Neural cell (in vitro differentiated cells): ENCODE measurements around the gene COL23A1. TPM values are rescaled to one million over a fixed set of nuclear protein-coding genes. Genes with fewer than 3 reads are reported as not detected.

ENCODE experiments used
- H2AFZ ChIP-seq: fragments of 200-600, 300-800 bp; sonication (generic), shearing (Covaris generic); 2 replicates; pipeline ENCODE4 v1.6.0; 2014; ENCODE audit warnings: low read depth, mild to moderate bottlenecking, antibody characterized with exemption, low read length, moderate library complexity
- H3F3A ChIP-seq: fragments of 200-600 bp; shearing (Covaris generic); 2 replicates; pipeline ENCODE4 v1.6.1; 2016; ENCODE audit warnings: mild to moderate bottlenecking, moderate library complexity, mixed read lengths, antibody characterized with exemption, low read length; ENCODE audit not compliant: insufficient read depth, poor library complexity, severe bottlenecking
- H3K27ac ChIP-seq: fragments of 200-600, 300-800 bp; sonication (generic), shearing (Covaris generic); 2 replicates; pipeline ENCODE4 v1.5.1; 2014; ENCODE audit warnings: mild to moderate bottlenecking, low read length, moderate library complexity
- H3K27me3 ChIP-seq: fragments of 300-800, 200-600 bp; sonication (generic), shearing (Covaris generic); 2 replicates; pipeline ENCODE4 v1.6.0; 2014; ENCODE audit warnings: mild to moderate bottlenecking, low read depth, low read length, moderate library complexity; ENCODE audit not compliant: insufficient read depth
- H3K36me3 ChIP-seq: fragments of 300-800, 200-600 bp; sonication (generic), shearing (Covaris generic); 2 replicates; pipeline ENCODE4 v1.5.1; 2014; ENCODE audit warnings: mild to moderate bottlenecking, antibody characterized with exemption, low read length, moderate library complexity; ENCODE audit not compliant: insufficient read depth
- H3K4me2 ChIP-seq: fragments of 300-800, 200-600 bp; sonication (generic), shearing (Covaris generic); 2 replicates; pipeline ENCODE4 v1.6.0; 2014; ENCODE audit warnings: mild to moderate bottlenecking, low read length
- H3K4me3 ChIP-seq: fragments of 300-800, 200-600 bp; sonication (generic), shearing (Covaris generic); 2 replicates; pipeline ENCODE4 v1.5.1; 2014; ENCODE audit warnings: mild to moderate bottlenecking, low read length, moderate library complexity
- H3K79me2 ChIP-seq: fragments of 200-600 bp; shearing (Covaris generic); replicated peaks from 2 replicates; pipeline ENCODE4 v1.6.0; 2014; ENCODE audit warnings: mild to moderate bottlenecking, low read length, moderate library complexity; ENCODE audit not compliant: insufficient read depth
- H3K9ac ChIP-seq: fragments of 300-800, 200-600 bp; sonication (generic), shearing (Covaris generic); 2 replicates; pipeline ENCODE4 v1.6.1; 2016; ENCODE audit warnings: mild to moderate bottlenecking, low read length, mixed read lengths
- H3K9me2 ChIP-seq: fragments of 200-600 bp; shearing (Covaris generic); 2 replicates; pipeline ENCODE4 v1.6.1; 2016; ENCODE audit warnings: mild to moderate bottlenecking, low read length, mixed read lengths; ENCODE audit not compliant: insufficient read depth
- H3K9me3 ChIP-seq: fragments of 200-600, 300-800 bp; sonication (generic), shearing (Covaris generic); 2 replicates; pipeline ENCODE4 v1.6.1; 2016; ENCODE audit warnings: mild to moderate bottlenecking, mixed run types, low read length, moderate library complexity, mixed read lengths
- H4K20me1 ChIP-seq: fragments of 200-600 bp; shearing (Covaris generic); 2 replicates; pipeline ENCODE4 v1.6.1; 2016; ENCODE audit warnings: mild to moderate bottlenecking, mixed run types; ENCODE audit not compliant: insufficient read depth
- EP300 ChIP-seq: fragments of 450-650 bp; conservative IDR thresholded peaks from 2 replicates; pipeline ENCODE4 v1.6.1; 2014; ENCODE audit warnings: antibody characterized with exemption, mild to moderate bottlenecking, moderate library complexity; ENCODE audit not compliant: poor library complexity, severe bottlenecking
- EZH2 ChIP-seq: fragments of 200-600, 300-800 bp; shearing (Covaris generic), sonication (generic); IDR thresholded peaks from 2 replicates; pipeline ENCODE4 v1.6.1; 2014; ENCODE audit warnings: antibody characterized with exemption, low read length, borderline replicate concordance, mild to moderate bottlenecking; ENCODE audit not compliant: insufficient read depth, poor library complexity, severe bottlenecking
- MXI1 ChIP-seq: fragments of 450-650 bp; conservative IDR thresholded peaks from 2 replicates; pipeline ENCODE4 v1.6.1; 2014; ENCODE audit warnings: antibody characterized with exemption, mild to moderate bottlenecking; ENCODE audit not compliant: poor library complexity, severe bottlenecking
- POLR2AphosphoS5 ChIP-seq: IDR thresholded peaks from 2 replicates; pipeline ENCODE4 v1.6.1; 2012
- RAD21 ChIP-seq: fragments of 450-650 bp; conservative IDR thresholded peaks from 2 replicates; pipeline ENCODE4 v1.6.1; 2014; ENCODE audit warnings: antibody characterized with exemption, mild to moderate bottlenecking, moderate library complexity
- REST ChIP-seq: IDR thresholded peaks from 2 replicates; pipeline ENCODE4 v1.6.1; 2012; ENCODE audit warnings: borderline replicate concordance
- SMC3 ChIP-seq: fragments of 450-650 bp; conservative IDR thresholded peaks from 2 replicates; pipeline ENCODE4 v1.6.1; 2014; ENCODE audit warnings: antibody characterized with exemption, mild to moderate bottlenecking, moderate library complexity; ENCODE audit not compliant: poor library complexity
- TAF1 ChIP-seq: IDR thresholded peaks from 2 replicates; pipeline ENCODE4 v1.6.1; 2012; ENCODE audit warnings: low read depth
- polyA plus RNA-seq: library from polyadenylated mRNA; depleted of rRNA; stranded (reverse); fragments of >200 nt; gene quantifications from 2 replicates; pipeline ENCODE4 v1.2.3, GENCODE V29; 2014
- TF ChIP-seq, protein P1 (sequence below): fragments of 450-650 bp; IDR thresholded peaks from 2 replicates; pipeline ENCODE4 v1.5.1; 2014; ENCODE audit warnings: antibody characterized with exemption, mild to moderate bottlenecking, moderate library complexity; ENCODE audit not compliant: poor library complexity, severe bottlenecking

COL23A1 gene
- polyA plus RNA-seq, 1 donor from 2014 or later = not detected

DNA sequence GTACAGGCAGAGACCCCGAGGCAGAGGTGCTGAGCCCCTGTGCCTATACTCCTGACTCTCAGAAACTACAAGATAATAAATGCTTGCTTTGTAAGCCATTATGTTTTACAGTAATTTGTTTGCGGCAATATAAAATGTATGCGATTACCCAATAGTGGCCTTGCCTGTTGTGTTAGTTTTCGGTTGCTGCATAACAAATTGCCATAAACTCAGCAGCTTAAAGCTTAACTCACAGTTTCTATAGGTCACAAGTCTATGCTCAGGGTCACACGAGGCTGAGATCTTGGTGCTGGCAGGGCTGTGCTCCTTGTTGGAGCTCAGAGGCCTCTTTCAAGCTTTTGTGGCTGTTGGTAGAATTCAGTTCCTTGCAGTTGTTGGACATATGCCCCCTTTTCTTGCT is 114.8 kb downstream of the COL23A1 start:
- no peaks in the 10 kb centered on the region for H3K79me2 ChIP-seq
- no peaks in the 10 kb centered on the region for H3K9me3 ChIP-seq
- H3F3A ChIP-seq = no peaks in the 10 kb centered on the region
- H3K4me3 ChIP-seq = no peak overlapping the region
- no peak overlapping the region for H3K9ac ChIP-seq
- H3K27me3 ChIP-seq = no peaks in the 10 kb centered on the region
- H2AFZ ChIP-seq = no peak overlapping the region
- H3K27ac ChIP-seq = no peak overlapping the region
- no peak for TF ChIP-seq SMC3
- TF ChIP-seq TAF1 = no peak
- no peaks in the 10 kb centered on the region for H3K9me2 ChIP-seq
- H4K20me1 ChIP-seq = no peaks in the 10 kb centered on the region
- no peaks in the 10 kb centered on the region for H3K36me3 ChIP-seq
- H3K4me2 ChIP-seq = no peak overlapping the region

DNA sequence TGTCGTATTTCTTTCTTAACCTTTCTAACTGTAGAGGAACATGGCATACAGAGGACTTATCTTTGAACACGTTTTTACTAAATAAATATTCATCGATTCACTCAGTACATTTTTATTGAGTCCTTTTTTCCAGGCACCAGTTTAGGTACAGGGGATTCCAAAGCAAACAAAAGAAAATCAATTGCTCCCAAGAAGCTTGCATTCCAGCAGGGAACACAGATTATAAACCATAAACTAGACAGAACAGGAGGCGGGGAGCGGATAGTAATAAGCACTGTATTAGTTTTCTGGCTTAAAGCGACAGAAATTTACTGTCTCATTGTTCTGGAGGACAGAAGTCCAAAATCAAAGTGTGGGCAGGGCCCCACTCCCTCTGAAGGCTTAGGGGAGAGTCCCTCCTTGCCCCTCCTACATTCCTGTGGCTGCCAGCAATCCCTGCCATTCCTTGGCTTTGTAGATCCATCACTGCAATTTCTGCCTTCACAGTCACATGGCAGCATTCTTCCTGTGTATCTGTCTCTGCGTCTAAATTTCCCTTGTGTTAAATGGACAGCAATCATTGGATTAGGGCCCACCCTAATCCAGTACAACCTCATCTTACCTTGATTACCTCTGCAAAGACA is 115.5 kb downstream of the COL23A1 start:
- no peaks in the 10 kb centered on the region for H3F3A ChIP-seq

More for the DNA sequence above, 115.5 kb downstream of the COL23A1 start:
- no peak overlapping the region for H3K27ac ChIP-seq
- no peak overlapping the region for H3K4me3 ChIP-seq
- H3K9ac ChIP-seq = no peak overlapping the region
- H3K79me2 ChIP-seq = no peaks in the 10 kb centered on the region
- no peaks in the 10 kb centered on the region for H3K36me3 ChIP-seq
- no peaks in the 10 kb centered on the region for H3K9me3 ChIP-seq
- no peaks in the 10 kb centered on the region for H3K27me3 ChIP-seq
- no peaks in the 10 kb centered on the region for H4K20me1 ChIP-seq
- H2AFZ ChIP-seq = no peak overlapping the region
- H3K9me2 ChIP-seq = no peaks in the 10 kb centered on the region
- TF ChIP-seq EP300 (no peak), MXI1 (no peak), REST (no peak), EZH2 (no peak), RAD21 (no peak), SMC3 (no peak), TAF1 (no peak), POLR2AphosphoS5 (no peak)
- TF ChIP-seq, protein P1, sequence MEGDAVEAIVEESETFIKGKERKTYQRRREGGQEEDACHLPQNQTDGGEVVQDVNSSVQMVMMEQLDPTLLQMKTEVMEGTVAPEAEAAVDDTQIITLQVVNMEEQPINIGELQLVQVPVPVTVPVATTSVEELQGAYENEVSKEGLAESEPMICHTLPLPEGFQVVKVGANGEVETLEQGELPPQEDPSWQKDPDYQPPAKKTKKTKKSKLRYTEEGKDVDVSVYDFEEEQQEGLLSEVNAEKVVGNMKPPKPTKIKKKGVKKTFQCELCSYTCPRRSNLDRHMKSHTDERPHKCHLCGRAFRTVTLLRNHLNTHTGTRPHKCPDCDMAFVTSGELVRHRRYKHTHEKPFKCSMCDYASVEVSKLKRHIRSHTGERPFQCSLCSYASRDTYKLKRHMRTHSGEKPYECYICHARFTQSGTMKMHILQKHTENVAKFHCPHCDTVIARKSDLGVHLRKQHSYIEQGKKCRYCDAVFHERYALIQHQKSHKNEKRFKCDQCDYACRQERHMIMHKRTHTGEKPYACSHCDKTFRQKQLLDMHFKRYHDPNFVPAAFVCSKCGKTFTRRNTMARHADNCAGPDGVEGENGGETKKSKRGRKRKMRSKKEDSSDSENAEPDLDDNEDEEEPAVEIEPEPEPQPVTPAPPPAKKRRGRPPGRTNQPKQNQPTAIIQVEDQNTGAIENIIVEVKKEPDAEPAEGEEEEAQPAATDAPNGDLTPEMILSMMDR = no peak
- H3K4me2 ChIP-seq = no peak overlapping the region
